GM21825 (cell line): ENCODE data around the gene CASTOR1.

ENCODE experiments used
- ATAC-seq: cut with Tn5 transposase; IDR thresholded peaks from one replicate; pipeline ENCODE4 v1.9.1; 2021; ENCODE audit warnings: mild to moderate bottlenecking, moderate library complexity; ENCODE audit not compliant: unreplicated experiment

Gene CASTOR1

GRCh38 chr22:30286331-30286730, 3.0 kb downstream of the CASTOR1 start:
- no peak for ATAC-seq

GRCh38 chr22:30285846-30286200, 3.5 kb downstream of the CASTOR1 start:
- ATAC-seq = no peak

- ATAC-seq = no peak
Measured at GRCh38 chr22:30285176-30285845, 4.0 kb downstream of the CASTOR1 start.

- ATAC-seq = no peak
Measured at GRCh38 chr22:30284666-30285065, 4.6 kb downstream of the CASTOR1 start.

GRCh38 chr22:30284172-30284571, 5.1 kb downstream of the CASTOR1 start:
- no peak for ATAC-seq

GRCh38 chr22:30283342-30283741, 6.0 kb downstream of the CASTOR1 start:
- no peak for ATAC-seq

- ATAC-seq = no peak
Measured at GRCh38 chr22:30282616-30283046, 6.7 kb downstream of the CASTOR1 start.

GRCh38 chr22:30280505-30280904, 8.8 kb downstream of the CASTOR1 start:
- ATAC-seq = no peak

- no peak for ATAC-seq
Measured at GRCh38 chr22:30279932-30280331, 9.4 kb downstream of the CASTOR1 start.

GRCh38 chr22:30279046-30279788, 10.1 kb downstream of the CASTOR1 start:
- ATAC-seq = no peak

GRCh38 chr22:30277547-30278344, 11.6 kb downstream of the CASTOR1 start:
- no peak for ATAC-seq

GRCh38 chr22:30276039-30276438, 13.3 kb downstream of the CASTOR1 start:
- ATAC-seq = no peak

- ATAC-seq = no peak
Measured at GRCh38 chr22:30275625-30276024, 13.7 kb downstream of the CASTOR1 start.

GRCh38 chr22:30274437-30274812, 14.9 kb downstream of the CASTOR1 start:
- no peak for ATAC-seq

- no peak for ATAC-seq
Measured at GRCh38 chr22:30273711-30274436, 15.4 kb downstream of the CASTOR1 start.

GRCh38 chr22:30272781-30273601, 16.3 kb downstream of the CASTOR1 start:
- no peak for ATAC-seq

- no peak for ATAC-seq
Measured at GRCh38 chr22:30270832-30271231, 18.5 kb downstream of the CASTOR1 start.

GRCh38 chr22:30268331-30268730, 21.0 kb downstream of the CASTOR1 start:
- no peak for ATAC-seq

- no peak for ATAC-seq
Measured at GRCh38 chr22:30267382-30268302, 21.7 kb downstream of the CASTOR1 start.
